ENCODE results near the gene RAB25. TPM values are rescaled to one million over a fixed set of nuclear protein-coding genes. Genes with fewer than 3 reads are reported as not detected.

Gene RAB25
- total and polyA plus RNA-seq, 2 experiments from 2014 or later, result 71.1 to 106 TPM

DNA sequence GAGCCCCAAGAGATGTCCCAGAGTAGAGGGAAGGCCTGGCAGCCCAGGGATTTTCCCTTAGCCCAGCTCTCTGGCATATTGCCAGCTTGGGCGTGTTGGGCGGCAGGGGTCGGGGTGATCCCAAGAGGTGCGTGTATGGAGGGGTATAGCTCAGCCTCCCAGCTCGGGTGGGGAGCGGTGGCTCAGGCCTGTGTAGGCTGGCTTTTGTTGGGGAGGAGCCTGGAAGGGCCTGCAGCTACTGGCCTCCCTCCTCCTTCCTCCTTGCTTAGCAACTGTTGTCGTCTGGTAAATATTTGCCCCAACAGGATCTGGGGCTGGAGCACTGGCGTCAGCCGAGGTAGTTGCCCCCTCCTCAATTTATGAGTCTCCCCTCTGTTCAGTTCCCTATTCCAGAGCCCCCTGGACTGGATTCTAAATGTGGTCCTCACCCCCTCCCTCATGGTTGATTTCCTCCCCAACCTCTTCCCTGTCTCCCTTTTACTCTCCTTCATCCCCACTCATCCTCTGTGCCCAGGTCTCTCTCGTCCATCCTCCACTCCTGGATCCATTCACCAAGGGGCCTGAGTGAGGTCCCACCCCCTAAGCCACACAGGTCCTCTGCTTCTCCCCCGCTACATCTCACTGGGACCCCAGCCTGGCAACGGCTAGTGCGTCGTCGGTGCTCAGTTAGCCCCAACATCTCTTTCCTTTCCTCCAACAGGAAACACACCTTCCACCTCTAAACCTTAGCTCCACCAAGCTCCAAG is 43.3 kb downstream of the RAB25 start:
- Histone ChIP-seq H2AFZ (no peak overlapping the region), H3K4me2 (peak overlapping the region; percentile 69)
- WGBS (ENCODE audit: low lambda C conversion rate, missing lambda C conversion rate), result 48% methylated on average over 15 of the region's 15 CpGs

DNA sequence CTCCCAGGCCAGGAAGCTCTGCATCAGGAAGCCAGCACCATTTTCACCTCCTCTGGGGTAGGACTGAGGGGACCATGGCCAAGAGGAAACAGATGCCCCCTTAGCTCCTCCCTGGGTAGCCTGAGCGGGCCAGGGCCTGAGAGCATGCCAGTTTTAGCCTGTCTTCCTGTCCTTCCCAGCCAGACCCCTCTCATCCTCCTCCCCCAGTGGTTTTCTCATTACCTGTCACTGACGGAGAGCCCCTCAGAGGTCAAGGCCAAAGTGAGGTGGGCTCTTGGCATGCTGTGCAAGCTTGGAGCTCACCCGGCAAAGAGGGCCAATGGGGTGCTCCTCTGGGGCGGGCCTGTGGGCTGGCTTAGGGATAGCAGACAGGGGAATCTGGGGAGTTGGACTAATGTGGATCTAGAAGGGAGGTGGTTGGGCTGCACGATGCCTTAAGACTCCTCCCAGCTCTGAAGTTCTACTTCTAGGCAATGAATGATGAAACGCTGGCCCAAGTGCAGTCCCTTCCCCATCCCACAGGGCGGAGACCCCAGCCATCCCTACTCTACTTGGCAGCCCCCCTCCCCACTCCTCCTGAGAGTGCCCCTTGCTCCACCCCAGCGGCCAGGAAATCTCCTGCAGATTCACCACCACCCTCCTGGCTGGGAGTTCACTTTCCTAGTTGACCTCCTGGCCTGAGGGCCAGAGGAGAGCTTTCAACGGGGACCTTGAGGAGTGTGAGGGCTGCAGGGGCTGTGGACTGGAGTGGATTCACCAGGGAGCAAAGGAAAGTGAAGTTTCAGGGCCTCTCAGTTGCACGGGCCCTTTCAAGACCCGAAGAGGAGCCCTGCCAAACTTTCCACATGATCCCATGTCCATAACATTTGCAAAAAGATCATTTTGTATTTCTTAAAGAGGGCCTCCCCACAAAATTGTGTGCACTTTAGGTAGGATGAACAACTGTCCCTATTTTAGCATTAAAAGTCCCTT is 44.2 kb downstream of the RAB25 start:
- H2AFZ ChIP-seq, result no peak overlapping the region
- H3K27ac ChIP-seq, result peak overlapping the region; percentile 99
- H3K4me1 ChIP-seq (ENCODE audit: insufficient read depth), result peaks cover 61% of the 10 kb centered on the region
- peaks cover 57% of the 10 kb centered on the region for H3K79me2 ChIP-seq
- WGBS (ENCODE audit: low lambda C conversion rate, missing lambda C conversion rate), result 67% methylated on average over 11 of the region's 11 CpGs
- no peaks in the 10 kb centered on the region for H3K9me2 ChIP-seq (replicated peaks; ENCODE audit: insufficient read depth)
- H3K4me2 ChIP-seq, result peak overlapping the region; percentile 69
- H3K4me3 ChIP-seq, result no peak overlapping the region
- H4K20me1 ChIP-seq (ENCODE audit: insufficient read depth, poor library complexity, severe bottlenecking), result no peaks in the 10 kb centered on the region
- DNase-seq (ENCODE audit: low spot score), result no peak
- H3K27me3 ChIP-seq, result no peaks in the 10 kb centered on the region
- TF ChIP-seq EZH2phosphoT487 (IDR thresholded peaks at IDR 0.05; ENCODE audit: low read depth, severe bottlenecking, unreplicated experiment) (no peak), EZH2 (IDR thresholded peaks at IDR 0.05; ENCODE audit: borderline replicate concordance) (no peak)
- TF ChIP-seq, protein P1, sequence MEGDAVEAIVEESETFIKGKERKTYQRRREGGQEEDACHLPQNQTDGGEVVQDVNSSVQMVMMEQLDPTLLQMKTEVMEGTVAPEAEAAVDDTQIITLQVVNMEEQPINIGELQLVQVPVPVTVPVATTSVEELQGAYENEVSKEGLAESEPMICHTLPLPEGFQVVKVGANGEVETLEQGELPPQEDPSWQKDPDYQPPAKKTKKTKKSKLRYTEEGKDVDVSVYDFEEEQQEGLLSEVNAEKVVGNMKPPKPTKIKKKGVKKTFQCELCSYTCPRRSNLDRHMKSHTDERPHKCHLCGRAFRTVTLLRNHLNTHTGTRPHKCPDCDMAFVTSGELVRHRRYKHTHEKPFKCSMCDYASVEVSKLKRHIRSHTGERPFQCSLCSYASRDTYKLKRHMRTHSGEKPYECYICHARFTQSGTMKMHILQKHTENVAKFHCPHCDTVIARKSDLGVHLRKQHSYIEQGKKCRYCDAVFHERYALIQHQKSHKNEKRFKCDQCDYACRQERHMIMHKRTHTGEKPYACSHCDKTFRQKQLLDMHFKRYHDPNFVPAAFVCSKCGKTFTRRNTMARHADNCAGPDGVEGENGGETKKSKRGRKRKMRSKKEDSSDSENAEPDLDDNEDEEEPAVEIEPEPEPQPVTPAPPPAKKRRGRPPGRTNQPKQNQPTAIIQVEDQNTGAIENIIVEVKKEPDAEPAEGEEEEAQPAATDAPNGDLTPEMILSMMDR (IDR thresholded peaks at IDR 0.05; ENCODE audit: poor library complexity), result no peak
- no peaks in the 10 kb centered on the region for H3K9me3 ChIP-seq (ENCODE audit: low read depth)
- no peaks in the 10 kb centered on the region for H3K36me3 ChIP-seq (replicated peaks; ENCODE audit: insufficient read depth, low read depth)

More for the DNA sequence above, 43.3 kb downstream of the RAB25 start:
- peaks cover 62% of the 10 kb centered on the region for H3K4me1 ChIP-seq (ENCODE audit: insufficient read depth)
- no peaks in the 10 kb centered on the region for H3K27me3 ChIP-seq
- TF ChIP-seq, protein P1 (IDR thresholded peaks at IDR 0.05; ENCODE audit: poor library complexity), result no peak
- TF ChIP-seq EZH2 (IDR thresholded peaks at IDR 0.05; ENCODE audit: borderline replicate concordance), result no peak
- no peak for TF ChIP-seq EZH2phosphoT487 (IDR thresholded peaks at IDR 0.05; ENCODE audit: low read depth, severe bottlenecking, unreplicated experiment)
- H3K36me3 ChIP-seq (replicated peaks; ENCODE audit: insufficient read depth, low read depth), result no peaks in the 10 kb centered on the region
- H3K79me2 ChIP-seq, result peaks cover 64% of the 10 kb centered on the region
- peak overlapping the region; percentile 99 for H3K27ac ChIP-seq
- H4K20me1 ChIP-seq (ENCODE audit: insufficient read depth, poor library complexity, severe bottlenecking), result no peaks in the 10 kb centered on the region
- no peaks in the 10 kb centered on the region for H3K9me3 ChIP-seq (ENCODE audit: low read depth)
- no peaks in the 10 kb centered on the region for H3K9me2 ChIP-seq (replicated peaks; ENCODE audit: insufficient read depth)
- peak; percentile 91 for DNase-seq (ENCODE audit: low spot score)
- no peak overlapping the region for H3K4me3 ChIP-seq

DNA sequence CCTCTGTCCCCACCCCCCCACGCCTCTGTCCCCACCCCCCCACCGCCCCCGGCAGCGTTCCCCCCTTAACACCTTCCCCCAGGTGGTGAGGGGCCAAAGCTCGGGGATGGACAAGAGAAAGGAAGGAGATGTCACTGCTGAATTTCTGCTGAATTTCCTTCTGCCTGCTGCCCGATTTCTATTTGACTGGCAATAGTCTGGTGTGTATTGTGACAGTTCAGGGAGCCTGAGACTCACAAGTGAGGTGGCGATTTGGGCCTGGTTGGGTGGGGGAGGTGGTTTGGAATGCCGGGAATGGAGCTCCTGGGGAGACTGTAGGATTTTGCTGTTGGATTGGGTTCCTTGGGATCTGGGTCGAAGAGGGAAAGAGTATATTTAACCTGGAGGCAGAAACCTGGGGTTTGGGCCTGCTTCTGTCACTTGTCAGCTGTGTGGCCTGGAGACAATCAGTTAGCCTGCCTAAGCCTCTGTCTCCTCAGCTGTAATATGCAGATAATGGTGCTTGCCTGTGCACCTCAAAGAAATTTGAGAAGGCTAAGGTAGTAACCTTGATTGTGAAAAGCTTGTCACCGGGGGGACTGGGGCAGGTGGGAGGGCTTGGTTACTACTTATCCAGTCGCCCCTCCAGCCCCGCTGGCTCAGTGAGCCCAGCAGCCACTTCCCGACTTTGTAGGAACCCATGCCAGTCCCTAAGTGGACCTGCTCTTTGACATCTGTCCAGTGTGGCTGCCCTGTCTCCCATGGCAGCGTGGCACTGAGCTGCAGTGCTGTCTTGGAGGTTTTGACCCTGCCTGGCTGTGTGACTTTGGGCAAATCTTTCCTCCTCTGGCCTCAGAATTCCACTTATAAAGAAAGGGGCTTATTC is 45.9 kb downstream of the RAB25 start:
- peak overlapping the region; percentile 69 for H3K4me2 ChIP-seq

More for the DNA sequence above, 45.9 kb downstream of the RAB25 start:
- Histone ChIP-seq H3K4me1 (ENCODE audit: insufficient read depth) (peaks cover 57% of the 10 kb centered on the region), H3K36me3 (replicated peaks; ENCODE audit: insufficient read depth, low read depth) (no peaks in the 10 kb centered on the region), H3K79me2 (peaks cover 47% of the 10 kb centered on the region), H4K20me1 (ENCODE audit: insufficient read depth, poor library complexity, severe bottlenecking) (no peaks in the 10 kb centered on the region), H3K9me2 (replicated peaks; ENCODE audit: insufficient read depth) (no peaks in the 10 kb centered on the region), H3K4me3 (no peak overlapping the region), H3K9me3 (ENCODE audit: low read depth) (no peaks in the 10 kb centered on the region), H3K27me3 (no peaks in the 10 kb centered on the region), H3K27ac (peak overlapping the region; percentile 99), H2AFZ (no peak overlapping the region)
- WGBS (ENCODE audit: low lambda C conversion rate, missing lambda C conversion rate), result 28% methylated on average over 13 of the region's 14 CpGs
- TF ChIP-seq, protein P1 (IDR thresholded peaks at IDR 0.05; ENCODE audit: poor library complexity), result no peak
- TF ChIP-seq EZH2 (IDR thresholded peaks at IDR 0.05; ENCODE audit: borderline replicate concordance) (no peak), EZH2phosphoT487 (IDR thresholded peaks at IDR 0.05; ENCODE audit: low read depth, severe bottlenecking, unreplicated experiment) (no peak)
- DNase-seq (ENCODE audit: low spot score), result no peak
